Measurements from ENCODE around the gene FXR2. TPM values are rescaled to one million over a fixed set of nuclear protein-coding genes. Genes with fewer than 3 reads are reported as not detected.

The FXR2 gene
- total and polyA plus RNA-seq, 10 of the 15 experiments (the other 5 are each of a cell fraction or from before 2014, with no cell fraction given) = 1.6 to 33.3 (median 22.0) TPM

- Histone ChIP-seq H4K20me1 (ENCODE audit: control insufficient read depth, insufficient read depth) (no peaks in the 10 kb centered on the region), H3K4me3 (no peak overlapping the region), H3K36me3 (ENCODE audit: control insufficient read depth in 2 of 2, insufficient read depth in 2 of 2, low read length in 1 of 2) (no peaks in the 10 kb centered on the region), H2AFZ (ENCODE audit: control insufficient read depth, low read depth, low read length) (no peak overlapping the region), H3K4me1 (ENCODE audit: control insufficient read depth, insufficient read depth, low read length) (peaks cover 16% of the 10 kb centered on the region), H3K9ac (ENCODE audit: control insufficient read depth, insufficient read depth, low read length) (no peak overlapping the region), H3K4me2 (ENCODE audit: control insufficient read depth, insufficient read depth) (no peak overlapping the region), H3K27me3 (replicated peaks in 1 of 2; ENCODE audit: control insufficient read depth in 2 of 2, insufficient read depth in 2 of 2, low read length in 1 of 2) (no peaks in the 10 kb centered on the region; a peak in 1 of 4 replicates), H3K79me2 (ENCODE audit: control insufficient read depth, insufficient read depth, low read length) (no peaks in the 10 kb centered on the region), H3K9me3 (replicated peaks; ENCODE audit: control insufficient read depth, insufficient read depth, low read length) (no peaks in the 10 kb centered on the region), H3K27ac (ENCODE audit: control insufficient read depth, insufficient read depth) (no peak overlapping the region)
- intact Hi-C loops (cut with micrococcal nuclease; ENCODE audit: unreplicated experiment) = no loop called here
- in situ Hi-C loops (cut with MboI) = no loop called here
- ChIA-PET CTCF (interaction anchor here (1.1 to 2.8 kb wide), 3 partner anchors 15 to 30 kb away, joined by 3 to 10 read pairs (median 5); no protein-coding TSS in a partner anchor), POLR2A (interaction anchor here (0.6 kb wide), 1 partner anchor 12 kb away, joined by 5 read pairs; no protein-coding TSS in a partner anchor), SMC1A (ENCODE audit: uncharacterized antibody, unreplicated experiment) (no interaction called here), RAD21 (ENCODE audit: unreplicated experiment) (no interaction called here)
- ATAC-seq (no peak), DNase-seq (ENCODE audit: low read depth, low spot score) (no peak), FAIRE-seq (no peak)
- 46% methylated on average over 6 of the region's 6 CpGs for WGBS (ENCODE audit: insufficient coverage, insufficient replicate concordance, low lambda C conversion rate, missing lambda C conversion rate)
- no TSS peak for BruUV-seq (replicated peaks)
- no peak for TF ChIP-seq TBL1XR1 (IDR thresholded peaks at IDR 0.05; ENCODE audit: low read depth, low read length)
- no peak for TF ChIP-seq TARDBP (IDR thresholded peaks at IDR 0.05; ENCODE audit: borderline replicate concordance)
- no peak for TF ChIP-seq SREBF1 (IDR thresholded peaks at IDR 0.05; ENCODE audit: low read length)
- no peak for TF ChIP-seq RB1 (IDR thresholded peaks at IDR 0.05; ENCODE audit: borderline replicate concordance)
- no peak for TF ChIP-seq SMAD1 (IDR thresholded peaks at IDR 0.05; ENCODE audit: low read depth, partially characterized antibody)
- TF ChIP-seq E2F4 (IDR thresholded peaks at IDR 0.05; ENCODE audit: low read depth, low read length) = no peak
- no peak for TF ChIP-seq ATF7 (IDR thresholded peaks at IDR 0.05; ENCODE audit: low read depth)
- TF ChIP-seq EGR1 (IDR thresholded peaks at IDR 0.05; ENCODE audit: borderline replicate concordance in 1 of 2, low read depth in 2 of 2, low read length in 2 of 2) = no peak
- TF ChIP-seq ZBTB33 (IDR thresholded peaks at IDR 0.05) = no peak
- no peak for TF ChIP-seq PAX8 (IDR thresholded peaks at IDR 0.05)
- no peak for TF ChIP-seq ZNF274 (IDR thresholded peaks at IDR 0.05; ENCODE audit: insufficient read depth, insufficient read length)
- TF ChIP-seq IRF5 (IDR thresholded peaks at IDR 0.05; ENCODE audit: borderline replicate concordance) = no peak
- TF ChIP-seq, protein P1, sequence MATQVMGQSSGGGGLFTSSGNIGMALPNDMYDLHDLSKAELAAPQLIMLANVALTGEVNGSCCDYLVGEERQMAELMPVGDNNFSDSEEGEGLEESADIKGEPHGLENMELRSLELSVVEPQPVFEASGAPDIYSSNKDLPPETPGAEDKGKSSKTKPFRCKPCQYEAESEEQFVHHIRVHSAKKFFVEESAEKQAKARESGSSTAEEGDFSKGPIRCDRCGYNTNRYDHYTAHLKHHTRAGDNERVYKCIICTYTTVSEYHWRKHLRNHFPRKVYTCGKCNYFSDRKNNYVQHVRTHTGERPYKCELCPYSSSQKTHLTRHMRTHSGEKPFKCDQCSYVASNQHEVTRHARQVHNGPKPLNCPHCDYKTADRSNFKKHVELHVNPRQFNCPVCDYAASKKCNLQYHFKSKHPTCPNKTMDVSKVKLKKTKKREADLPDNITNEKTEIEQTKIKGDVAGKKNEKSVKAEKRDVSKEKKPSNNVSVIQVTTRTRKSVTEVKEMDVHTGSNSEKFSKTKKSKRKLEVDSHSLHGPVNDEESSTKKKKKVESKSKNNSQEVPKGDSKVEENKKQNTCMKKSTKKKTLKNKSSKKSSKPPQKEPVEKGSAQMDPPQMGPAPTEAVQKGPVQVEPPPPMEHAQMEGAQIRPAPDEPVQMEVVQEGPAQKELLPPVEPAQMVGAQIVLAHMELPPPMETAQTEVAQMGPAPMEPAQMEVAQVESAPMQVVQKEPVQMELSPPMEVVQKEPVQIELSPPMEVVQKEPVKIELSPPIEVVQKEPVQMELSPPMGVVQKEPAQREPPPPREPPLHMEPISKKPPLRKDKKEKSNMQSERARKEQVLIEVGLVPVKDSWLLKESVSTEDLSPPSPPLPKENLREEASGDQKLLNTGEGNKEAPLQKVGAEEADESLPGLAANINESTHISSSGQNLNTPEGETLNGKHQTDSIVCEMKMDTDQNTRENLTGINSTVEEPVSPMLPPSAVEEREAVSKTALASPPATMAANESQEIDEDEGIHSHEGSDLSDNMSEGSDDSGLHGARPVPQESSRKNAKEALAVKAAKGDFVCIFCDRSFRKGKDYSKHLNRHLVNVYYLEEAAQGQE (IDR thresholded peaks at IDR 0.05; ENCODE audit: low read depth, low read length) = no peak
- no peak for TF ChIP-seq MTA2 (IDR thresholded peaks at IDR 0.05; ENCODE audit: low read depth)
- TF ChIP-seq NFXL1 (IDR thresholded peaks at IDR 0.05; ENCODE audit: borderline replicate concordance) = no peak
- TF ChIP-seq SPI1 (IDR thresholded peaks at IDR 0.05; ENCODE audit: borderline replicate concordance, insufficient read depth, low read depth, low read length) = no peak
Observed at GRCh38 chr17:7544911-7545310, 69.8 kb downstream of the FXR2 start.
